Activated CD8-positive, alpha-beta T cell treated with anti-CD3 and anti-CD28 coated beads, Interleukin-2, amount 10 ng/mL, durations not matched to agents 7 days and 5 days (primary cell): Measurements from ENCODE around the gene CDK13. TPM values are rescaled to one million over a fixed set of nuclear protein-coding genes. Genes with fewer than 3 reads are reported as not detected.

Experiments
- ATAC-seq: fragments of 150-1000 bp; cut with Tn5 transposase; one replicate; pipeline ENCODE4 v1.10.0; 2021; ENCODE audit warnings: moderate library complexity
- CTCF ChIA-PET: fragments of 350-600 bp; sonication (Branson Sonifier 250); formaldehyde crosslinking; loops from one replicate; lab custom pipeline; 2021; ENCODE audit warnings: antibody characterized with exemption; lab: Charles Lee
- POLR2A ChIA-PET: fragments of 350-600 bp; sonication (Branson Sonifier 250); formaldehyde crosslinking; loops from one replicate; lab custom pipeline; 2021; ENCODE audit warnings: antibody characterized with exemption; lab: Charles Lee
- DNase-seq: peaks from one replicate; pipeline ENCODE4 v3.0.0-alpha.2; 2020
- H3K27ac Mint-ChIP-seq: one replicate; pipeline ENCODE4 v1.8.0; 2021; ENCODE audit warnings: mild to moderate bottlenecking, mixed read lengths
- H3K27me3 Mint-ChIP-seq: one replicate; pipeline ENCODE4 v1.8.0; 2021; ENCODE audit warnings: low read depth, mixed read lengths
- H3K36me3 Mint-ChIP-seq: one replicate; pipeline ENCODE4 v1.8.0; 2021; ENCODE audit warnings: low read depth, mixed read lengths
- H3K4me1 Mint-ChIP-seq: one replicate; pipeline ENCODE4 v1.8.0; 2021; ENCODE audit warnings: low read depth, mixed read lengths
- H3K4me3 Mint-ChIP-seq: one replicate; pipeline ENCODE4 v1.8.0; 2021; ENCODE audit warnings: mild to moderate bottlenecking, mixed read lengths
- H3K9me3 Mint-ChIP-seq: one replicate; pipeline ENCODE4 v1.8.0; 2022; ENCODE audit warnings: mixed read lengths; ENCODE audit not compliant: insufficient read depth
- total RNA-seq, 2 experiments: library from RNA; stranded (reverse); gene quantifications; one replicate each; pipeline ENCODE4 v1.2.3, GENCODE V29; 2021

CDK13 gene
- total RNA-seq, 2 experiments from 2014 or later: 46.7 to 49.0 TPM

DNA sequence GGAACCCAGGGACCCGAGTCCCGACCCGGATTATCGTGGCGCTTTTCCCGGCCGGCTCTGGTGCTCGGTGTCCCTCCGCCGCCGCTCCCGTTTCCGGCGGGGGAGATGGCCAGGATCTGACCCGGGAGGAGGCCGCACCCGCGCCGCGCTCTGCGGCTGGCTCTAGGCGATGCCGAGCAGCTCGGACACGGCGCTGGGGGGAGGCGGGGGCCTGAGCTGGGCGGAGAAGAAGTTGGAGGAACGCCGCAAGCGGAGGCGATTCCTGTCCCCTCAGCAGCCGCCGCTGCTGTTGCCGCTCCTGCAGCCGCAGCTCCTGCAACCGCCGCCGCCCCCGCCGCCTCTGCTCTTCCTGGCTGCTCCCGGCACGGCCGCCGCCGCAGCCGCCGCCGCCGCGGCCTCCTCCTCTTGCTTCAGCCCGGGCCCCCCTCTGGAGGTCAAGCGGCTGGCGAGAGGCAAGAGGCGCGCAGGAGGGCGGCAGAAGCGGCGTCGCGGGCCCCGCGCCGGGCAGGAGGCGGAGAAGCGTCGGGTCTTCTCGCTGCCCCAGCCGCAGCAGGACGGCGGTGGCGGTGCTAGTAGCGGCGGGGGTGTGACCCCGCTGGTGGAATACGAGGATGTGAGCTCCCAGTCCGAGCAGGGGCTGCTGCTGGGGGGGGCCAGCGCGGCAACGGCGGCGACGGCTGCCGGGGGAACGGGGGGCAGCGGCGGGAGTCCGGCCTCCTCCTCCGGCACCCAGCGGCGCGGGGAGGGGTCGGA lies 593 bp downstream of the CDK13 start:
- peak; percentile 52 for DNase-seq
- Mint-ChIP-seq H3K36me3 (peaks cover 37% of the 10 kb centered on the region), H3K27ac (peak overlapping the region; percentile 100), H3K27me3 (no peaks in the 10 kb centered on the region), H3K9me3 (no peaks in the 10 kb centered on the region), H3K4me3 (peak overlapping the region; percentile 95), H3K4me1 (peaks cover 53% of the 10 kb centered on the region)
- POLR2A ChIA-PET: interaction anchor here (1.1 to 2.5 kb wide), 5 partner anchors 28 to 327 kb away, joined by 4 to 11 read pairs (median 4); partner anchors contain the start of genes MPLKIP, RALA and SUGCT
- CTCF ChIA-PET: interaction anchor here (0.8 to 6.3 kb wide), 5 partner anchors 28 to 370 kb away, joined by 3 to 70 read pairs (median 17); partner anchors contain the start of genes MPLKIP and SUGCT
- ATAC-seq: no peak

DNA sequence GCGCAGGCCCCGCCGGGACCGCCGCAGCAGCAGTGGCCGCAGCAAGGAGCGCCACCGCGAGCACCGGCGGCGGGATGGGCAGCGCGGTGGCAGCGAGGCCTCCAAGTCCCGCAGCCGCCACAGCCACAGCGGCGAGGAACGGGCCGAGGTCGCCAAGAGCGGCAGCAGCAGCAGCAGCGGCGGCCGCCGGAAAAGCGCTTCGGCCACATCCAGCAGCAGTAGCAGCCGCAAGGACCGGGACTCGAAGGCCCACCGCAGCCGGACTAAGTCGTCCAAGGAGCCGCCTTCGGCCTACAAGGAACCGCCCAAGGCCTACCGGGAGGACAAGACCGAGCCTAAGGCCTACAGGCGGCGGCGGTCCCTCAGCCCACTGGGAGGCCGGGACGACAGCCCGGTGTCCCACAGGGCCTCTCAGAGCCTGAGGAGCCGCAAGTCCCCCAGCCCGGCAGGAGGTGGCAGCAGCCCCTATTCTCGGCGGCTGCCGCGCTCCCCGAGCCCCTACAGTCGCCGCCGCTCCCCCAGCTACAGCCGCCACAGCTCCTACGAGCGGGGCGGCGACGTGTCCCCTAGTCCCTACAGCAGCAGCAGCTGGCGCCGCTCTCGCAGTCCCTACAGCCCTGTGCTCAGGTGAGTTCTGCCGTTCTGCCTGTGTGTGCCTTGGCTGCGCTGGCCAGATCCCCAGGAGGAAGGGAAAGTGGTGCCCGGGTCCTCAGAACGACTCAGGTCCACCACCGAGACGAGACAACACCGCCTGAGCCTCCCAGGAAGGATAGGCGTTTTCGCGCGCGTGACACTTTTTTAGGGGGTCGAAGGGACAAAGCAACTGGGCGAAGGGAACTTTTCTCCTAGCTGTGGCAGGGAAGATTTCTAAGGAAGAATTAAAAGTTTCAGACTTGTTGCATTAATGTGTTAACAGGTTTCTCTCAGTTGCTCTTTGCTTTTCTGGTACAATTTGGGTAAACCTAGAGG lies 1.5 kb downstream of the CDK13 start:
- Mint-ChIP-seq H3K9me3 (no peaks in the 10 kb centered on the region), H3K36me3 (peaks cover 40% of the 10 kb centered on the region), H3K27ac (peak overlapping the region; percentile 95), H3K4me3 (peak overlapping the region; percentile 99), H3K4me1 (peaks cover 56% of the 10 kb centered on the region), H3K27me3 (no peaks in the 10 kb centered on the region)
- ChIA-PET POLR2A (interaction anchor here (0.6 to 2.5 kb wide), 5 partner anchors 27 to 1706 kb away, joined by 3 to 11 read pairs (median 4); partner anchors contain the start of genes MPLKIP and SUGCT), CTCF (interaction anchor here (0.6 to 6.3 kb wide), 9 partner anchors 19 to 183 kb away, joined by 3 to 70 read pairs (median 6); partner anchors contain the start of genes MPLKIP and SUGCT)
- ATAC-seq: peak; percentile 24
- DNase-seq: peak; percentile 76

DNA sequence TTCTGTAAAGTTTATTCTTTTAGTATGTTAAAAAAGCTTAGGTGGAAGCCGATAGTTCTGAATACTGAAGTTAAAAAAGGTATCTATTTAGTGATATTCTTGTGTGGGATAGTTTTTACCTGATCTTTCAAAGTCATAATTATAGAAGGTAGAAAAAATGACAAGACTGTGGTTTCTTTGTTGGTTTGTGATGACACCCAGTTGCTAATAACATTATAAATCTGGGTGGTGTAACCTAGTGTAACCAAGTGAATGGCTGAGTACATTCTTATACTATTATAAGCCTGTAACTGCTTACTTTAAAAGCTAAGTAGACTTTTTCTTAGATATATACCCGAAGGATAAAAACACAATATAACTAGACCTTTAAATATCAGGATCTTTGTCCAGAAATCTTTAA lies 2.3 kb downstream of the CDK13 start:
- Mint-ChIP-seq H3K36me3 (peaks cover 48% of the 10 kb centered on the region), H3K4me3 (peak overlapping the region; percentile 99), H3K9me3 (no peaks in the 10 kb centered on the region), H3K27me3 (no peaks in the 10 kb centered on the region), H3K4me1 (peaks cover 55% of the 10 kb centered on the region), H3K27ac (peak overlapping the region; percentile 95)
- DNase-seq: no peak
- ChIA-PET POLR2A (interaction anchor here (0.9 to 1.1 kb wide), 2 partner anchors 26 to 99 kb away, joined by 4 read pairs; no protein-coding TSS in a partner anchor), CTCF (interaction anchor here (1.9 to 6.3 kb wide), 5 partner anchors 21 to 182 kb away, joined by 6 to 70 read pairs (median 17); partner anchors contain the start of genes MPLKIP and SUGCT)
- no peak for ATAC-seq

DNA sequence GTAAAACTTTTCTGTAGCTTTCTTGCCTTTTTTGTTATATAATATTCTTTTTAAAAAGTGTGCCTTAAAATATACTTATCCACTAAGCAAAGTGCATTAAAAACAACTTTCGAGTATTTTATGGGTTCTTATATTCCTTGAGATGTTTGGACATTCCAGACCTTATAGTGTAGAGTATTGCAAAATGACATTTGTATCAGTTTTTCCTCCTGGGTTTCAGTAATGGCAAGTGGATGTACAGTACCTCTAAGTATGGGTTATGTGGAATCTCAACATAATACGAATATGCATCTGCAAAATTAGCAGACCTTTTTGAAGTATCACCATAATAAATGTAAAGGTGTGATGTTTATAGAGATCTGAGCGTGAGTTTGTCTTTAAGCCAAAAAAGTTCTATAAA lies 2.7 kb downstream of the CDK13 start:
- Mint-ChIP-seq H3K4me1 (peaks cover 53% of the 10 kb centered on the region), H3K36me3 (peaks cover 49% of the 10 kb centered on the region), H3K27me3 (no peaks in the 10 kb centered on the region), H3K9me3 (no peaks in the 10 kb centered on the region), H3K27ac (peak overlapping the region; percentile 78), H3K4me3 (peak overlapping the region; percentile 99)
- ATAC-seq (no peak), DNase-seq (no peak)
- CTCF ChIA-PET: interaction anchor here (1.9 to 6.3 kb wide), 5 partner anchors 20 to 181 kb away, joined by 6 to 70 read pairs (median 17); partner anchors contain the start of genes MPLKIP and SUGCT
- POLR2A ChIA-PET: interaction anchor here (0.9 kb wide), 1 partner anchor 25 kb away, joined by 4 read pairs; no protein-coding TSS in a partner anchor

DNA sequence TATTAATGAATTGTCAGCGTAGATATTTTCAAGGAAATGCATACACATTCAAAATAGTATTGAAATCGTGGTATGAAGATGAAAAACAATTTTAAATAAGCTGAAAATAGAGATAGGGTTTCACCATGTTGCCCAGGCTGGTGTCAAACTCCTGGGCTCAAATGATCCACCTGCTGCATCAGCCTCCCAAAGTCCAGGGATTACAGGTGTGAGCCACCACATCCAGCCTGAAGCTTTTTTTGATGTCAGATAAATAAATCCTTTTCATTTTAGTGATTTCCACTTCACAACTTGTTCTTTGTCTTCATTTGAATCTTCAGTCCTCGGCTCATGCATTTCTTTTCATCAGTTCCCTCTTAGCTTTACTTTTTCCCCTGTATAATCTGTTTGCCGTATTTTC lies 4.6 kb downstream of the CDK13 start:
- Mint-ChIP-seq H3K27ac (no peak overlapping the region), H3K9me3 (no peaks in the 10 kb centered on the region), H3K4me1 (peaks cover 47% of the 10 kb centered on the region), H3K36me3 (peaks cover 48% of the 10 kb centered on the region), H3K4me3 (peak overlapping the region; percentile 6), H3K27me3 (no peaks in the 10 kb centered on the region)
- POLR2A ChIA-PET: interaction anchor here (1.0 kb wide), 1 partner anchor 10 kb away, joined by 3 read pairs; no protein-coding TSS in a partner anchor
- ATAC-seq (no peak), DNase-seq (no peak)
- CTCF ChIA-PET: interaction anchor here (0.6 to 6.3 kb wide), 5 partner anchors 17 to 374 kb away, joined by 4 to 70 read pairs (median 5); no protein-coding TSS in a partner anchor

DNA sequence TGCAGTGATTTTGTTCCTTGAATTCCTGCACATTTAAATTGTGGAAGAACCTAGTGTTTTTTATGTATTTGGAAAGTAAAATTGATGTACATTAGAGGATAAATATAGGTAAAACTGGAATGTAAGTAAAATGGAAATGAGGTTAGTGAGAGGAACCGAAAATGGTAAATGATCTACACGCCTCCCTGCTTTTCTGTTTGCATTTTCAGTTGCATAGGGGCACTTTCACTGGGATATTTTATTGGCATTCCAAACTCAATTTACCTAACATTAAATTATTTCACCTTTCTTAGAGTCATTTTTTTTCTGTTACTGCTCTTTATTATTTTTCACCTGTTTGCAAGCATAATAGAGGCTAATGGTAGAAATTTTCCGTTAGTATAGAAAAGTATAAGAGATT lies 8.0 kb downstream of the CDK13 start:
- H3K27me3 Mint-ChIP-seq: no peaks in the 10 kb centered on the region
- peaks cover 52% of the 10 kb centered on the region for H3K4me1 Mint-ChIP-seq
- ATAC-seq: no peak
- H3K9me3 Mint-ChIP-seq: peaks cover 5% of the 10 kb centered on the region
- no peak overlapping the region for H3K27ac Mint-ChIP-seq
- no peak overlapping the region for H3K4me3 Mint-ChIP-seq
- no peak for DNase-seq
- peaks cover 58% of the 10 kb centered on the region for H3K36me3 Mint-ChIP-seq
- ChIA-PET POLR2A (no interaction called here), CTCF (interaction anchor here (1.1 to 1.6 kb wide), 5 partner anchors 58 to 178 kb away, joined by 3 to 6 read pairs (median 4); no protein-coding TSS in a partner anchor)

DNA sequence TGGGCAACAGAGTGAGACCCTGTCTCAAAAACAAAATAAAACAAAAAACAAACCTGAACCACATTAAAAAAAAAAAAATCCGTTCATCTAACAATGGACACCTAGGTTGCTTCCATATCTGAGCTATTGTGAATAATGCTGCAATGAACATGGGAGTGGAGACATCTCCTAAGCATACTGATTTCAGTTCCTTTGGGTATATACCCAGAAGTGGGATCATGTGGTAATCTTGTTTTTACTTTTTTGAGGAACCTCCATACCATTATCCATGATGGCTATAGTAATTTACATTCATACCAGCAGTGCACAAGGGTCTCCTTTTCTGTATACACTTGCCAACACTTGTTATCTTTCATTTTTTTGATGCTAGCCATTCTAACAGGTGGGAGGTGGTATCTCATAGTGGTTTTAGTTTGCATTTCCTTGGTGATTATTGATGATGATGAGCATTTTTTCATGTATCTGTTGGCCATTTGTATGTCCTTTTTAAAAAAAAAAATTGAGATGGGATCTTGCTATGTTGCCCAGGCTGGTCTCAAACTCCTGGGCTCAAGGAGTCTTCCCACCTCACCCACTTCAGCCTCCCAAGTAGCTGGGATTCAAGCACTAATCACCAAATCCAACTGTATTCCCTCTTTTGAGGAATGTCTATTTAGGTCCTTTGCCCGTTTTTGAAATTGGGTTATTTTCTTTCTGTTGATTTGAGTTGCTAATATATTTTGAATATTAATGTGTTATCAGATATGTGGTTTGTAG lies 17.5 kb downstream of the CDK13 start:
- no peak for ATAC-seq
- Mint-ChIP-seq H3K9me3 (no peaks in the 10 kb centered on the region), H3K27me3 (no peaks in the 10 kb centered on the region), H3K4me1 (peaks cover 24% of the 10 kb centered on the region), H3K4me3 (no peak overlapping the region), H3K27ac (no peak overlapping the region), H3K36me3 (peaks cover 27% of the 10 kb centered on the region)
- no peak for DNase-seq
- CTCF ChIA-PET: interaction anchor here (0.8 kb wide), 1 partner anchor 85 kb away, joined by 3 read pairs; no protein-coding TSS in a partner anchor
- POLR2A ChIA-PET: no interaction called here

DNA sequence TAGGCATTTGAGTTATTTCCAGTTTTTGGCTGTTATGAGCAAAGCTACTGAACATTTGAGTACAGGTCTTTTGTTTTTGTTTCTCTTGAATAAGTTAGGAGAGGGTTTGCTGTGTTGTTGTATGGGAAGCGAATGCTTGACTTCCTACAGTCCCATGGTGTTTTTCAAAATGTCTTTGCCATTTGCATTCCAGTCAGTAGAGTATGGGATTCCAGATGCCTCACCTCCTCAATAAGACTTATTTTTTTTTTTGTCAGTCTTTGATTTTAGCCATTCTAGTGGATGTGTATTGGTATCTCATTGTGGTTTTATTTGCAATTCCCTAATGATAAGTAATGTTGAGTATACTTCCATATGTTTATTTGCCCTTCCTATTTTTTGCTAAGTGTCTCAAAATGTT lies 19.4 kb downstream of the CDK13 start:
- no peak overlapping the region for H3K4me3 Mint-ChIP-seq
- H3K27ac Mint-ChIP-seq: no peak overlapping the region
- POLR2A ChIA-PET: no interaction called here

DNA sequence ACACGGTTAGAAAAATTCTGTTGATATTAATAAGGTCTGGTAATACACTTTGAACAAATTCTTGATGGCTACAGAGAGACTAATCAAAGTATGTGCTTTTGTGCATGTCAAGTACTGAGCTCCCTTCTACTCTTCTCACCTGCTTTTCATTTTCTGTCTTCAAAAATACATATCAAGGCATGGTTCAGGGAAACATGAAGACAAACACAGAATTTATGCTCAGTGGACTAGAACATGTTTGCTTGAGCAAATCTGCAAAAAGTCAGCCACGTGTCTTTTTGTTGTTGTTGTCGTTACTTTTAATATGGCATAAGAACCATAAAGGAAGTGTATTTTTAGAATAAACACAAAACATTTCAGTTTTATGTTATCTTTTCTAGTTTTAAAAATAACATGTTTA lies 21.9 kb downstream of the CDK13 start:
- Mint-ChIP-seq H3K27ac (no peak overlapping the region), H3K4me3 (no peak overlapping the region), H3K36me3 (peaks cover 14% of the 10 kb centered on the region), H3K9me3 (peaks cover 4% of the 10 kb centered on the region), H3K27me3 (no peaks in the 10 kb centered on the region), H3K4me1 (peaks cover 13% of the 10 kb centered on the region)
- ATAC-seq (no peak), DNase-seq (no peak)
- ChIA-PET CTCF (interaction anchor here (1.3 kb wide), 1 partner anchor 90 kb away, joined by 3 read pairs; no protein-coding TSS in a partner anchor), POLR2A (interaction anchor here (1.0 kb wide), 1 partner anchor 15 kb away, joined by 4 read pairs; no protein-coding TSS in a partner anchor)

More for the DNA sequence above, 19.4 kb downstream of the CDK13 start:
- H3K4me1 Mint-ChIP-seq: peaks cover 25% of the 10 kb centered on the region
- CTCF ChIA-PET: interaction anchor here (1.1 kb wide), 1 partner anchor 73 kb away, joined by 3 read pairs; no protein-coding TSS in a partner anchor
- ATAC-seq (no peak), DNase-seq (no peak)
- no peaks in the 10 kb centered on the region for H3K27me3 Mint-ChIP-seq
- H3K9me3 Mint-ChIP-seq: peaks cover 4% of the 10 kb centered on the region
- H3K36me3 Mint-ChIP-seq: peaks cover 27% of the 10 kb centered on the region

DNA sequence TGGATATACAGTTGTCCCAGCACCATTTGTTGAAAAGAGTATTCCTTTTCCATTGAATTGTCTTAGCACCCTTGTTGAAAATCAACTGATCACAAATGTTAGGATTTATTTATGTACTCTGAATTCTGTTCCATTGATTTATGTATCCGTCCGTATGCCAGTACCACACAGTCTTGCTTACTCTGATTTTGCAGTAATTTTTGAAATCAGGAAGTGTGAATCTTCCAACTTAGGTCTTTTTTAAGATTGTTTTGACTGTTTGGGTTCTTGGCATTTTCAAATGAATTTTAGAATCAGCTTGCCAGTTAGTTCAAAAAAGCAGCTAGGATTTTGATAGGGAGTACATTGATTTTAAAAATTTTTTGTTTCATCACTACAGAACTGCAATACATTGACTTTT lies 23.7 kb downstream of the CDK13 start:
- DNase-seq: no peak
- peaks cover 11% of the 10 kb centered on the region for H3K4me1 Mint-ChIP-seq
- H3K27ac Mint-ChIP-seq: no peak overlapping the region
- H3K27me3 Mint-ChIP-seq: no peaks in the 10 kb centered on the region
- ATAC-seq: no peak
- peaks cover 4% of the 10 kb centered on the region for H3K9me3 Mint-ChIP-seq
- H3K36me3 Mint-ChIP-seq: peaks cover 8% of the 10 kb centered on the region
- H3K4me3 Mint-ChIP-seq: no peak overlapping the region
- ChIA-PET CTCF (interaction anchor here (1.9 kb wide), 1 partner anchor 22 kb away, joined by 6 read pairs; no protein-coding TSS in a partner anchor), POLR2A (interaction anchor here (0.7 kb wide), 1 partner anchor 34 kb away, joined by 3 read pairs; no protein-coding TSS in a partner anchor)
